Measurements from ENCODE around the gene TNIP1. TPM values are rescaled to one million over a fixed set of nuclear protein-coding genes. Genes with fewer than 3 reads are reported as not detected.

Gene TNIP1
- total RNA-seq, 1 experiment from 2014 or later: 65.7 TPM

GRCh38 chr5:151077419-151077818 lies 3.4 kb downstream of the TNIP1 start:
- no peak for DNase-seq
- no peaks in the 10 kb centered on the region for H3K27me3 ChIP-seq (replicated peaks; ENCODE audit: control insufficient read depth, insufficient read depth, low read length)
- H3K9me3 Mint-ChIP-seq (ENCODE audit: unreplicated experiment): no peaks in the 10 kb centered on the region
- peaks cover 12% of the 10 kb centered on the region for H3K4me1 ChIP-seq
- ChIA-PET POLR2A (no interaction called here), CTCF (interaction anchor here (0.7 kb wide), 1 partner anchor 230 kb away, joined by 6 read pairs; no protein-coding TSS in a partner anchor)
- H3K4me3 Mint-ChIP-seq (ENCODE audit: unreplicated experiment): no peak overlapping the region
- intact Hi-C loops (cut with micrococcal nuclease; ENCODE audit: unreplicated experiment): no loop called here
- no peaks in the 10 kb centered on the region for H3K36me3 ChIP-seq (ENCODE audit: control insufficient read depth, insufficient read depth, low read length)
- H3K27ac Mint-ChIP-seq (ENCODE audit: unreplicated experiment): no peak overlapping the region
- no peak for TF ChIP-seq CTCF (IDR thresholded peaks at IDR 0.05; ENCODE audit: insufficient read depth in 1 of 2, low read depth in 1 of 2, low read length in 1 of 2, severe bottlenecking in 1 of 2, unreplicated experiment in 1 of 2)
- BruUV-seq (replicated peaks): no TSS peak
- no peak overlapping the region for H3K4me3 ChIP-seq (ENCODE audit: low read depth, low read length)
- H3K36me3 Mint-ChIP-seq (ENCODE audit: insufficient read depth, unreplicated experiment): peaks cover 20% of the 10 kb centered on the region
- peaks cover 34% of the 10 kb centered on the region for H3K4me1 Mint-ChIP-seq (ENCODE audit: low read depth, unreplicated experiment)
- no peaks in the 10 kb centered on the region for H3K9me3 ChIP-seq
- H3K27me3 Mint-ChIP-seq (ENCODE audit: insufficient read depth, unreplicated experiment): no peaks in the 10 kb centered on the region

- TF ChIP-seq CTCF (IDR thresholded peaks at IDR 0.05; ENCODE audit: insufficient read depth in 1 of 2, low read depth in 1 of 2, low read length in 1 of 2, severe bottlenecking in 1 of 2, unreplicated experiment in 1 of 2): no peak
- no peaks in the 10 kb centered on the region for H3K9me3 Mint-ChIP-seq (ENCODE audit: unreplicated experiment)
- Histone ChIP-seq H3K4me1 (peaks cover 18% of the 10 kb centered on the region), H3K27me3 (replicated peaks; ENCODE audit: control insufficient read depth, insufficient read depth, low read length) (no peaks in the 10 kb centered on the region), H3K36me3 (ENCODE audit: control insufficient read depth, insufficient read depth, low read length) (no peaks in the 10 kb centered on the region; the same call in none of the 2 replicates), H3K4me3 (ENCODE audit: low read depth, low read length) (no peak overlapping the region), H3K9me3 (no peaks in the 10 kb centered on the region)
- peak overlapping the region; percentile 36 for H3K27ac Mint-ChIP-seq (ENCODE audit: unreplicated experiment)
- H3K27me3 Mint-ChIP-seq (ENCODE audit: insufficient read depth, unreplicated experiment): no peaks in the 10 kb centered on the region
- H3K4me1 Mint-ChIP-seq (ENCODE audit: low read depth, unreplicated experiment): peaks cover 39% of the 10 kb centered on the region
- BruUV-seq (replicated peaks): no TSS peak
- intact Hi-C loops (cut with micrococcal nuclease; ENCODE audit: unreplicated experiment): no loop called here
- H3K4me3 Mint-ChIP-seq (ENCODE audit: unreplicated experiment): no peak overlapping the region
- DNase-seq: no peak
- H3K36me3 Mint-ChIP-seq (ENCODE audit: insufficient read depth, unreplicated experiment): peaks cover 20% of the 10 kb centered on the region
- ChIA-PET CTCF (interaction anchor here (0.6 to 0.7 kb wide), 2 partner anchors 10 to 229 kb away, joined by 4 to 6 read pairs; no protein-coding TSS in a partner anchor), POLR2A (interaction anchor here (0.6 kb wide), 1 partner anchor 39 kb away, joined by 3 read pairs; no protein-coding TSS in a partner anchor)
Observed at GRCh38 chr5:151076616-151077015, 4.2 kb downstream of the TNIP1 start.

GRCh38 chr5:151075698-151076331 lies 5.0 kb downstream of the TNIP1 start:
- no peaks in the 10 kb centered on the region for H3K27me3 ChIP-seq (replicated peaks; ENCODE audit: control insufficient read depth, insufficient read depth, low read length)
- CTCF ChIA-PET: no interaction called here
- Mint-ChIP-seq H3K36me3 (ENCODE audit: insufficient read depth, unreplicated experiment) (peaks cover 20% of the 10 kb centered on the region), H3K4me1 (ENCODE audit: low read depth, unreplicated experiment) (peaks cover 39% of the 10 kb centered on the region), H3K27ac (ENCODE audit: unreplicated experiment) (peak overlapping the region; percentile 36), H3K27me3 (ENCODE audit: insufficient read depth, unreplicated experiment) (no peaks in the 10 kb centered on the region), H3K9me3 (ENCODE audit: unreplicated experiment) (no peaks in the 10 kb centered on the region), H3K4me3 (ENCODE audit: unreplicated experiment) (no peak overlapping the region)
- H3K4me1 ChIP-seq: peaks cover 19% of the 10 kb centered on the region
- no peak for DNase-seq
- no peaks in the 10 kb centered on the region; the same call in none of the 2 replicates for H3K36me3 ChIP-seq (ENCODE audit: control insufficient read depth, insufficient read depth, low read length)
- no TSS peak for BruUV-seq (replicated peaks)
- POLR2A ChIA-PET: interaction anchor here (0.6 kb wide), 1 partner anchor 38 kb away, joined by 3 read pairs; no protein-coding TSS in a partner anchor
- TF ChIP-seq CTCF (IDR thresholded peaks at IDR 0.05; ENCODE audit: insufficient read depth in 1 of 2, low read depth in 1 of 2, low read length in 1 of 2, severe bottlenecking in 1 of 2, unreplicated experiment in 1 of 2): no peak
- H3K9me3 ChIP-seq: no peaks in the 10 kb centered on the region
- intact Hi-C loops (cut with micrococcal nuclease; ENCODE audit: unreplicated experiment): no loop called here
- H3K4me3 ChIP-seq (ENCODE audit: low read depth, low read length): no peak overlapping the region

Data from Caco-2 (cell line).